Stimulated activated CD4-positive, alpha-beta T cell treated with anti-CD3 and anti-CD28 coated beads, TNF-alpha, amount 100 ng/mL, for 1 hour (primary cell): Measurements from ENCODE around the gene ACSL3.

Experiments used
- DNase-seq, 3 donors: peaks; one replicate each; pipeline ENCODE4 v3.0.0-alpha.2; 2020; ENCODE audit warnings: low read depth in 3 of 3, low spot score in 1 of 3

The ACSL3 gene

DNA sequence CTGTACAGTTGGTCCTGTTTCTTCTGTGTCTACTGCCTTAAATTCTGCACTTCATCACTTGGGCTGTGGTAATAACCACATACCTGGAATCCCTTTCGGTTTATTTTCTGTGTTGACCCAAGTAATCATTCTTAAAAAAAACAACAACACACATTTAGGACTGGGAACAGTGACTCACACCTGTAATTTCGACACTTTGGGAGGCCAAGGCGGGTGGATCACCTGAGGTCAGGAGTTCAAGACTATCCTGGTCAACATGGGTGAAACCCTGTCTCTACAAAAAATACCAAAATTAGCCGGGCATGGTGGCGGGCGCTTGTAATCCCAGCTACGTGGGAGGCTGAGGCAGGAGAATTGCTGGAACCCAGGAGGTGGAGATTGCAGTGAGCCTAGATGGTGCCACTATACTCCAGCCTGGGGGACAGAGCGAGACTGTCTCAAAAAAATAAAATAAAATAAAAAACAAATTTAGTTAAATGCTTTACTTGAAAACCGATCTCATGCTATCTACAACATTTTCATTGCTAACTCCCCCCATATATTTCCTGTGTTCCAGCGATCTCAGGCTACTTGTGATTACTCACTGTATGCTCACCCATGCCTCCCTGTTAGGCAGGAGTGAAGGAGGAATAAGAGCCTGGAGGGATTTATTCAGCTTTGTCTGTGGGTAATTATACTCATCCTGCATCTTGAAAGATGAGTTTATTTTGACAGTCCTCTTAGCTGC lies 18.2 kb downstream of the ACSL3 start:
- no peak for DNase-seq

DNA sequence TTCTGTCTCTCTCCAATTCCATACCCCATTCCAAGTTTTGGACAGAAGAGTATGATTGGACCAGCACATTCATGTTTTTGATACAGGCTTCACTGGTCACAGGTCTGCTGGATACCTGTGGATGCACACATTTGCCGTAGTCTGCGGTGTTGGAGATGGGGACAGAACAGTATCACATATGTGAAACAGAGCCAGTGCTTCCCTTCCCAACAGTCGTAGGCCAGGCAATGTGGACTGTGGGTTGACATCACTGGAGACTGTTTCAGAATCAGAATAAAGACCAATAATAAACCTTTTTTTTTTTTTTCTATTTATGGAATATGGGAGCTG lies 18.7 kb downstream of the ACSL3 start:
- DNase-seq: no peak

GRCh38 chr2:222882484-222882928 lies 21.7 kb downstream of the ACSL3 start:
- no peak for DNase-seq

- DNase-seq: no peak
Measured at GRCh38 chr2:222883420-222883819, 22.6 kb downstream of the ACSL3 start.

- DNase-seq: no peak
Measured at GRCh38 chr2:222884114-222884771, 23.4 kb downstream of the ACSL3 start.

- no peak for DNase-seq
Measured at GRCh38 chr2:222884805-222885424, 24.1 kb downstream of the ACSL3 start.

DNA sequence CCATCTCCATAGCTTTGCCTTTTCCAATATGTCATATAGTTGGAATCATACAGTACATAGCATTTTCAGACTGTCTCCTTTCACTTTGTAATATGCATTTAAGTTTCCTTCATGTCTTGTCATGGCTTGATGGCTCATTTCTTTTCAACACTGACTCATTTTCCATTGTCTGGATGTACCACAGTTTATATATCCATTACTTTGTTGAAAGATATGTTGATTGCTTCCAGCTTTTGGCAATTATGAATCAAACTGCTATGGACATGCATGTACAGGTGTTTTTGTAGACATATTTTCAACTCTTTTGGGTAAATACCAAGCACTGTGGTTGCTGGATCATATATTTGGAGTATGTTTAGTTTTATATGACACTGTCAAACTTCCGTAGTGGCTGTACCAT lies 26.3 kb downstream of the ACSL3 start:
- no peak for DNase-seq

DNA sequence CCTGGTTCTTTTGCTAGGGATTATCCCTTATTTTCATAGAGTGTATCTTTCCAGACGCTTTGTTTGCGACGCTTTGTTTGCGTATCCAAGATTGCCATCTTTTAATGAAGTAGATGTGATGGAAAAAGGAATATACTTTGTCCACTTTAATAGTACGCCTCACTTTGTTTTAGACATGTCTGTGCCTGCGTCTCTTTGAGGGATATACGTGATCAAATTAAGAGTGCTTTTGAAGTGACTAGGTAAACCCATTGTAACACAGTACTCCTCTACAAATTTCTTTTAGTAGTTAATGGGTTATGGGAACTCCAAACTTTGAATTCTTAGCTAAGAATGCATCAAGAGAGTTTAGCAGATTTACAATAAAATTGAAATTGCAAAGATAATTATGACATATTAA lies 27.9 kb downstream of the ACSL3 start:
- DNase-seq: no peak

DNA sequence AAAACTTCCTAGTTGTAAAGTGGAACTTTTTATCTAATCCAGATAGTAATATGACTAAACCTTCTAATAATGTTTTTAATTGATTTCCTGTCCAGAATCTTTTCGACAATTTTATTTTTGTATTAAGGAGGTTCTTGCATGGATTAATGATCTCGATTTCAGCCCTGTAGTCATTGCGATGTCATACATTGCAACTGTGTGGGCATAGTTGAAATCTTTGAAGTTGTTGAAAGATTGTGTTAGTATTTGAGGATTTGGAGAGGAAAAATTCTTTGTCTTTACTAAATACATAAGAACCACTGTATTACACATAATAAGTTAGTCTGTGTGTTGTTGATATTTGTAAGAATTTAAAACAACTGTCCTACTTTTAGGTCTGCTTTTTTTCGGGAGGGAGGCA lies 31.1 kb downstream of the ACSL3 start:
- DNase-seq: no peak

GRCh38 chr2:222892321-222892720 lies 31.5 kb downstream of the ACSL3 start:
- DNase-seq: no peak

DNA sequence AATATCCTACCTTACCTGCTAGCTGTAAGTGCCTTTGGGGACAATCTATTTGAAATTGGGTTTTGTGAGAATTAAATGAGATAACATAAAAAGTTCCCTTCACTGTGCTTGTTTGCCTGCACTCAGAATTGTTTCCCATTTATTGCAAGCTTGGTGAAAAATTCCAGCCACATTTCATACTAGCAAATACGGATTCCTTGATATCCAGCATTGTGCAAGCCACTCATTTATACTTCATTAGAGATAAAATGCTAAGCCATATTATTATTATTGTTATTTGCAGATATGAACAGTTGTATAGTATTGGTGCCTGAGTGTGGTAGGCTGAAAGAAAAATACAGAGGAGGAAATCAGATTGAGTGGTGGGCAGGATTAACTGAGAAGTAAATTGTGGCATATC lies 31.9 kb downstream of the ACSL3 start:
- DNase-seq: no peak

DNA sequence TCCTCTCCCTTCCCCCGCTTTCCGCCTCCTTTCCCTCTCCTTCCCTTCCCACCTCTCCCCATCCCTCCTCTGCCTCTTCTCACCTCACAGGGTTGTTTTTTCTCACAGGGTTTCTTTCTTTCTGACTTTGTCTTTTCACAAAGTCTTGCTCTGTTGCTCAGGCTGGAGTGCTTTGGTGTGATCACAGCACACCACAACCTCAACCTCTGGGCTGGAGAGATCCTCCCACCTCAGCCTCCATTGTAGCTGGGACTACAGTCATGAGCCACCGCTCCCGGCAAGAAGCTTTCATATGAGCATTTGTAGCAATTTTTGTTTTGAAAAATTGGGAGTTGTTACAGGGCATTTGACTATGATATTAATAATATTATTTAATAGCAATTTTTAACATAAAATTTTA lies 32.9 kb downstream of the ACSL3 start:
- DNase-seq: no peak

- no peak for DNase-seq
Measured at GRCh38 chr2:222895144-222895543, 34.3 kb downstream of the ACSL3 start.

- no peak for DNase-seq
Measured at GRCh38 chr2:222897898-222898297, 37.1 kb downstream of the ACSL3 start.

DNA sequence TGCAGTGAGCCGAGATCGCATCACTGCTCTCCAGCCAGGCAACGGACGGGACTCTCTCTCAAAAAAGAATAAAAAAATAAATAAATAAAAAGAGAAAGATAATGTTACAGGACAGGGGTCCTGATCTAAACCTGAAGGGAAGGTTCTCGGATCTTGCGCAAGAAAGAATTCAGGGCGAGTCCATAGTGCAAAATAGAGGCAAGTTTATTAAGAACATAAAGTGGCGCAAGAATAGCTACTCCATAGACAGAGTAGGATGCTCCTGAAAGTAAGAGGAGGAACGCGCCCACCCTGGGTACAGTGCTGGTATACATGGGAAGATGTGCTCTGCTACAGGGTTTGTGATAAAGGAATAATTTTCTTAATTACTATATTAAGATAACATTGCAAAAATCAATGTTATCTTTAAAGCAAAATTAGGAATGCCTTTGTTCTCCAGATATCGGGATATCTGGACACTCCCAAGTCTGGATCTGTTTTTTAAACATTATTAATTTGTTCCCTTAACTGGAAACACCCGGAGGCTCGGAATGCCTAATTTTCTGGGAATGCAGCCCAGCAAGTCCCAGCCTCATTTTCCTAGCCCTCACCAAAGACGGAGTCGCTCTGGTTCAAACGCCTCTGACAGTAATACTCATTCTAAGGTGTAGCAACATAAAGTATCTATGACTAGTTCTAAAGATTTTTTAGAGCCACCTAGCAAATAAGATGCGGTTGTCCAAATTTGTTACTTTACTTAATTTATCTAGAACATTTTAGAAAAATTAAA lies 38.8 kb downstream of the ACSL3 start:
- no peak for DNase-seq

- DNase-seq: no peak
Measured at GRCh38 chr2:222900354-222900753, 39.5 kb downstream of the ACSL3 start.

DNA sequence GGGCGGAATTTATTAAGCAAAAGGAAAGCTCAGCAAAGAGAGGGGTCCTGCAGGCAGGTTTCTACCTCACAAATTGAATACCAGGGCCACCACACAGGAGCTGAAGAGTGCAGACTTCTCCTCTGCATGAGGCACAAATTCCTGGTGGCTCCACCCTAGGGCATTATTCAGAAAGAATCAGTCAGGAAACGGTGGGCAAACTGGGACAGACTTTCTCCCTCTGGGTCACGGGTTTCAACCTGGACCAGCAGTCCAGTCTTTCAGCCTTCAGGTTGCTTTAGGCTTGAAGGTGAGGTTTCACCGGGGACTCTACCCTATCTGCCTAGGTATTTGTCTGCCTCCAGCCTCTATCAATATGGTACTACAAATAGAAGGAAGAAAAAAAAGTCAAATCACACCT lies 41.8 kb downstream of the ACSL3 start:
- no peak for DNase-seq

DNA sequence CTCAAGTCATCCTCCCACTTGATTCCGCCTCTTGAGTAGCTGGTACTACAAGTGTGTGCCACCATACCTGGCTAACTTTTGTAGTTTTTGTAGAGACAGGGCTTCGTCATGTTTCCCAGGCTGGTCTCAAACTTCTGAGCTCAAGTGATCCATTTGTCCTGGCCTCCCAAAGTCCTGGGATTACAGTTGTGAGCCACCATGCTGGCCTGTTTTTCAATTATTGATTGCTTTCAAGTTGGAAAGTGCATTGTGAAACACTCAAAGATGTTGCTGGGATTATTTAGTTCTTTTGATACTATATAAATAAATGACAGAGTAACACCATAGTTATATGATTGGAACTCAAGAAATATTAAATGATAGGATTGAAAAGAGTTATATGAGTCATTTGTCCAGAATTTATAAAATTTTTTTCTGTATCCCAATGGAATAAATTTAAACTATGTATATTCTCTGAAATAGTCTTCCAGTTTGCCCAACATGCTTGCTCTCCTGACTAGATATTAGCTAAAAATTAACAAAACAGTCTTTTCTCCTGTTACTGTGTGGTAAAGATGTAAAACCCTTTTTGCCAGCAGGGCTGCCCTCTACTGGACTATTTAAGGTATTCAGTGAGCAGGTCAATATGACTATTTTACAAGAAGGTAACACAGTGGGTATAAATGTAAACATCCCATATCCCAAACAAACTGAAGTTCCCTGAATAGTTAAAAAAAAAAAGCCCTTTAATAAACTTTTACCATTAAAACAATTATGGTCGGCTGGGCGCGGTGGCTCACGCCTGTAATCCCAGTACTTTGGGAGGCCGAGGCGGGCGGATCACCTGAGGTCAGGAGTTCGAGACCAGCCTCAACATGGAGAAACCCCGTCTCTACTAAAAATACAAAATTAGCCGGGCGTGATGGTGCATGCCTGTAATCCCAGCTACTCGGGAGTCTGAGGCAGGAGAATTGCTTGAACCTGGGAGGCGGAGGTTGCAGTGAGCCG lies 42.7 kb downstream of the ACSL3 start:
- no peak for DNase-seq

- DNase-seq: no peak
Measured at GRCh38 chr2:222904557-222905258, 43.9 kb downstream of the ACSL3 start.

DNA sequence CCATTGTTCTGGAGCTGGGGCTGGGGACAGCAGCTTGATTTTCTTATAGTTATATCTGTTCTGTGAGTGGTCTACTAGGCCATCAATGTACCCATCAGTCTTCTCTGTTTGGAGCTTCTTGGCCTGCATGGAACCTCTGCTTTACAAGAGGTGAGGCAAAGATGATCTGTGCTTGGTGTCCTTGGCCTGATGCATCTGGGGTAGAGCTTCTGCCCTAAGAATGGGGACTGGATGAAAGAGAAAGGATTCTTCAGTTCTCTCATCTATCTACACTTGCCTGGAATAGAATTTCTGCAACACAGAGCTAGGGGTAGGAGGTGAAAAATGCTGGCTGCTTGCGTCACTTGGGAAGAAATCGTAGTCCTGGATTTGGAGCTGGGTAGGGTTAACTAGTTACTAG lies 46.2 kb downstream of the ACSL3 start:
- no peak for DNase-seq
